GM12878 (cell line): ENCODE results near the gene LRRC8A. TPM values are rescaled to one million over a fixed set of nuclear protein-coding genes. Genes with fewer than 3 reads are reported as not detected.

Experiments used
- ATAC-seq: fragments of 200-7000 bp; cut with Tn5 transposase; 3 replicates; pipeline ENCODE4 v1.9.1; 2020; ENCODE audit warnings: mild to moderate bottlenecking, moderate library complexity
- BruUV-seq: library from RNA; stranded (reverse); fragments of 400-500 nt; replicated peaks from 2 replicates; lab custom pipeline; 2021; lab: Mats Ljungman, UMichigan
- CTCF ChIA-PET: fragments of 300-600 bp; sonication (Branson Sonifier 250); formaldehyde crosslinking; extraction: SDS; loops from one replicate; lab custom pipeline; 2021; ENCODE audit warnings: inconsistent platforms; lab: Yijun Ruan, JAX
- POLR2A ChIA-PET: fragments of 350-600 bp; formaldehyde crosslinking; extraction: SDS; loops from one replicate; lab custom pipeline; 2021; ENCODE audit warnings: inconsistent platforms; lab: Charles Lee
- RAD21 ChIA-PET: fragments of 300-600 bp; sonication (Branson Sonifier 250); formaldehyde crosslinking; loops from one replicate; lab custom pipeline; 2023; ENCODE audit warnings: antibody characterized with exemption; ENCODE audit not compliant: unreplicated experiment; lab: Charles Lee
- SMC1A ChIA-PET: fragments of 300-600 bp; sonication (Branson Sonifier 250); formaldehyde crosslinking; loops from one replicate; lab custom pipeline; 2023; ENCODE audit not compliant: unreplicated experiment, uncharacterized antibody; lab: Charles Lee
- DNase-seq: peaks from one replicate; pipeline ENCODE4 v3.0.0-alpha.2; 2011; ENCODE audit warnings: low read depth, low spot score
- FAIRE-seq: peaks from 3 replicates; lab custom pipeline; 2011; peaks lifted over from hg19 to GRCh38; lab: Jason Lieb, UNC
- H2AFZ ChIP-seq: 2 replicates; pipeline ENCODE4 v1.6.0; 2011; ENCODE audit warnings: low read depth, low read length, control low read depth; ENCODE audit not compliant: control insufficient read depth
- H3K27ac ChIP-seq: 2 replicates; pipeline ENCODE4 v1.5.1; 2011; ENCODE audit warnings: control low read depth; ENCODE audit not compliant: control insufficient read depth, insufficient read depth
- H3K27me3 ChIP-seq, 2 experiments: replicated peaks in 1 of 2; 2 replicates each; pipeline versions ENCODE4 v1.6.0 to v1.6.1; 2011; ENCODE audit warnings: low read length in 1 of 2; ENCODE audit not compliant: control insufficient read depth in 2 of 2, insufficient read depth in 2 of 2
- H3K36me3 ChIP-seq, 2 experiments: 2 replicates each; pipeline ENCODE4 v1.5.1; 2011; ENCODE audit warnings: low read length in 1 of 2; ENCODE audit not compliant: control insufficient read depth in 2 of 2, insufficient read depth in 2 of 2
- H3K4me1 ChIP-seq: 2 replicates; pipeline ENCODE4 v1.6.1; 2011; ENCODE audit warnings: mild to moderate bottlenecking, low read length, moderate library complexity, mixed read lengths; ENCODE audit not compliant: control insufficient read depth, insufficient read depth
- H3K4me2 ChIP-seq: 2 replicates; pipeline ENCODE4 v1.6.0; 2011; ENCODE audit warnings: control low read depth; ENCODE audit not compliant: control insufficient read depth, insufficient read depth
- H3K4me3 ChIP-seq: fragments of 200-600 bp; sonication (generic); 2 replicates; pipeline ENCODE4 v1.5.1; 2016
- H3K79me2 ChIP-seq: 2 replicates; pipeline ENCODE4 v1.6.0; 2011; ENCODE audit warnings: low read length; ENCODE audit not compliant: control insufficient read depth, insufficient read depth
- H3K9ac ChIP-seq: 2 replicates; pipeline ENCODE4 v1.8.0; 2011; ENCODE audit warnings: low read length, control low read depth, mixed read lengths; ENCODE audit not compliant: control insufficient read depth, insufficient read depth
- H3K9me3 ChIP-seq: replicated peaks from 3 replicates; pipeline ENCODE4 v1.5.1; 2011; ENCODE audit warnings: mild to moderate bottlenecking, low read length; ENCODE audit not compliant: control insufficient read depth, insufficient read depth
- H4K20me1 ChIP-seq: 2 replicates; pipeline ENCODE4 v1.6.0; 2011; ENCODE audit not compliant: control insufficient read depth, insufficient read depth
- ATF7 ChIP-seq: fragments of 450-650 bp; IDR thresholded peaks from 2 replicates; pipeline ENCODE4 v1.6.1; 2016; ENCODE audit warnings: low read depth, mild to moderate bottlenecking
- BHLHE40 ChIP-seq, 2 experiments: fragments of 450-650 bp in 1 of 2; IDR thresholded peaks; 2 replicates each; pipeline ENCODE4 v1.6.1; 2011 to 2017; ENCODE audit warnings: low read depth in 2 of 2, borderline replicate concordance in 1 of 2, improper control_type of control experiment in 1 of 2, low read length in 1 of 2, mild to moderate bottlenecking in 1 of 2
- CBX5 ChIP-seq: sonication (generic); IDR thresholded peaks from 2 replicates; pipeline ENCODE4 v1.6.1; 2016; ENCODE audit warnings: low read depth, moderate library complexity, mild to moderate bottlenecking, inconsistent platforms
- EZH2 ChIP-seq: IDR thresholded peaks from 2 replicates; pipeline ENCODE4 v1.6.1; 2012; ENCODE audit warnings: low read depth, mild to moderate bottlenecking, control low read depth, inconsistent platforms, low read length, borderline replicate concordance; ENCODE audit not compliant: control insufficient read depth
- FOXK2 ChIP-seq: fragments of 450-650 bp; IDR thresholded peaks from 2 replicates; pipeline ENCODE4 v1.6.1; 2017; ENCODE audit warnings: mild to moderate bottlenecking, moderate library complexity
- RCOR1 ChIP-seq: conservative IDR thresholded peaks from 2 replicates; pipeline ENCODE4 v1.6.1; 2012; ENCODE audit warnings: low read depth, low read length, improper control_type of control experiment
- SPI1 ChIP-seq: IDR thresholded peaks from 2 replicates; pipeline ENCODE4 v1.6.1; 2011; ENCODE audit warnings: low read depth, mild to moderate bottlenecking, low read length, moderate library complexity, borderline replicate concordance; ENCODE audit not compliant: insufficient read depth
- SREBF1 ChIP-seq: IDR thresholded peaks from 2 replicates; pipeline ENCODE4 v1.6.1; 2012; ENCODE audit warnings: mild to moderate bottlenecking, low read length
- TCF7 ChIP-seq: IDR thresholded peaks from 2 replicates; pipeline ENCODE4 v1.6.1; 2014; ENCODE audit warnings: antibody characterized with exemption, borderline replicate concordance
- ZNF217 ChIP-seq: fragments of 450-650 bp; IDR thresholded peaks from 2 replicates; pipeline ENCODE4 v1.6.1; 2017; ENCODE audit warnings: antibody characterized with exemption, mild to moderate bottlenecking
- ZZZ3 ChIP-seq: IDR thresholded peaks from 2 replicates; pipeline ENCODE4 v1.6.1; 2011; ENCODE audit warnings: low read depth; ENCODE audit not compliant: control insufficient read depth, insufficient read length
- WGBS: methylation state at CpG from one replicate; pipeline ENCODE4 v1.1.6; 2016; ENCODE audit warnings: low lambda C conversion rate; ENCODE audit not compliant: insufficient replicate concordance, insufficient coverage; ENCODE audit errors: missing lambda C conversion rate; 5-methylcytosine and 5-hydroxymethylcytosine counted together
- in situ Hi-C: fragments of 300-500 bp; cut with MboI; formaldehyde crosslinking; loops from 9 replicates; pipeline ENCODE4 v1.14.3; 2018; ENCODE audit warnings: mixed read lengths
- intact Hi-C: fragments of 100-400 bp; cut with micrococcal nuclease; formaldehyde crosslinking; loops from one replicate; pipeline ENCODE4 v1.14.2; 2022; ENCODE audit not compliant: unreplicated experiment
- polyA plus RNA-seq, 11 experiments: library from polyadenylated mRNA; depleted of rRNA in 4 of 11; unstranded in 6 of 11; stranded (reverse) in 5 of 11; fragments of >200 nt; fragmentation: Nextera tagmentation in 4 of 11; fragmentation: Illumina TruSeq in 1 of 11; extraction: Ambion mirVana in 4 of 11; extraction: Trizol in 1 of 11; gene quantifications; 1 replicate in 1 of 11; 2 replicates in 10 of 11; pipeline versions ENCODE4 v1.2.1 to v1.2.3, GENCODE V29; 2011 to 2016; ENCODE audit warnings: inconsistent platforms in 2 of 11, missing spikeins in 2 of 11, low read depth in 1 of 11
- total RNA-seq, 4 experiments: library from RNA; depleted of rRNA in 3 of 4; stranded (reverse); fragments of >200 nt in 3 of 4; fragmentation: Illumina TruSeq in 1 of 4; extraction: Trizol in 1 of 4; gene quantifications; 2 replicates each; pipeline versions ENCODE4 v1.2.1 to v1.2.3, GENCODE V29; 2013 to 2021
- TF ChIP-seq, protein P1 (sequence below): fragments of 450-650 bp; IDR thresholded peaks from 2 replicates; pipeline ENCODE4 v1.6.1; 2017; ENCODE audit warnings: mild to moderate bottlenecking, moderate library complexity
- TF ChIP-seq, protein P2 (sequence below): fragments of 450-650 bp; conservative IDR thresholded peaks from 2 replicates; pipeline ENCODE4 v1.6.1; 2017; ENCODE audit warnings: mild to moderate bottlenecking, moderate library complexity
- TF ChIP-seq, protein P3 (sequence below): fragments of 450-650 bp; IDR thresholded peaks from 2 replicates; pipeline ENCODE4 v1.6.1; 2017; ENCODE audit warnings: borderline replicate concordance
- TF ChIP-seq, protein P4 (sequence below): IDR thresholded peaks from 2 replicates; pipeline ENCODE4 v1.6.1; 2012; ENCODE audit warnings: low read depth, low read length, improper control_type of control experiment

LRRC8A gene
- total and polyA plus RNA-seq, 10 of the 15 experiments (the other 5 are each of a cell fraction or from before 2014, with no cell fraction given): 1.6 to 15.9 (median 9.7) TPM

DNA sequence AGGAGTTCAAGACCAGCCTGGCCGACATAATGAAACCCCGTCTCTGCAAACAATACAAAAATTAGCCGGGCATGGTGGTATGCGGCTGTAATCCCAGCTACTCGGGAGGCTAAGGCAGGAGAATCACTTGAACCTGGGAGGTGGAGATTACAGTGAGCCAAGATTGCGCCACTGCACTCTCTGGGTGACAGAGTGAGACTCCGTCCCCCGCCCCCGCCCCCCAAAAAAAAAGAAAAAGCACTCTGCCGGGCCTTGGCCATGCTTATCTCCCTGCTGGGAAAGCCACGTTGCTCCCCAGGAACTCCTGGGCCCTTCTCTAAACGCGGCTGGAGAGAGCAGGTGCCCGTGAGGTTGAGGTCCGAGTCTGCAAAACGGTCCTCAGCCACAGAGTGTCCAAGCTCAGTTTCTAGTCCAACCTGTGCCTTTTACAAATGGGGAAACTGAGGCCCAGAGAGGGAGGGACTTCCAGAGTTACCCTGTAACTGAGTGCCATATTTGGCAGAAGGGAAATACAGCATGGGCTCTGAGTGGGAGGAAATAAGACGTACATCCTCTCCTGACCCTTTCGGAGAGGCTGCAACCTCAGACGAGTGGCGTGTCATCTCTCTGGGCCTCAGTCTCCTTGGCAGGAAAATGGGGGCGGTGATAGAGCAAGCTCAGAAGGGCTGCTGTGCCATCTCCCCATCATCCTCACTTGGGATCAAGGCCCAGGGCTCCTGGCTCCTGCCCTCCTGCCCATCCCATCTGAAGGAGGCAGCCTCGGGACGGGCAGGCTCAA is 32.3 kb downstream of the LRRC8A start:
- TF ChIP-seq, protein P1, sequence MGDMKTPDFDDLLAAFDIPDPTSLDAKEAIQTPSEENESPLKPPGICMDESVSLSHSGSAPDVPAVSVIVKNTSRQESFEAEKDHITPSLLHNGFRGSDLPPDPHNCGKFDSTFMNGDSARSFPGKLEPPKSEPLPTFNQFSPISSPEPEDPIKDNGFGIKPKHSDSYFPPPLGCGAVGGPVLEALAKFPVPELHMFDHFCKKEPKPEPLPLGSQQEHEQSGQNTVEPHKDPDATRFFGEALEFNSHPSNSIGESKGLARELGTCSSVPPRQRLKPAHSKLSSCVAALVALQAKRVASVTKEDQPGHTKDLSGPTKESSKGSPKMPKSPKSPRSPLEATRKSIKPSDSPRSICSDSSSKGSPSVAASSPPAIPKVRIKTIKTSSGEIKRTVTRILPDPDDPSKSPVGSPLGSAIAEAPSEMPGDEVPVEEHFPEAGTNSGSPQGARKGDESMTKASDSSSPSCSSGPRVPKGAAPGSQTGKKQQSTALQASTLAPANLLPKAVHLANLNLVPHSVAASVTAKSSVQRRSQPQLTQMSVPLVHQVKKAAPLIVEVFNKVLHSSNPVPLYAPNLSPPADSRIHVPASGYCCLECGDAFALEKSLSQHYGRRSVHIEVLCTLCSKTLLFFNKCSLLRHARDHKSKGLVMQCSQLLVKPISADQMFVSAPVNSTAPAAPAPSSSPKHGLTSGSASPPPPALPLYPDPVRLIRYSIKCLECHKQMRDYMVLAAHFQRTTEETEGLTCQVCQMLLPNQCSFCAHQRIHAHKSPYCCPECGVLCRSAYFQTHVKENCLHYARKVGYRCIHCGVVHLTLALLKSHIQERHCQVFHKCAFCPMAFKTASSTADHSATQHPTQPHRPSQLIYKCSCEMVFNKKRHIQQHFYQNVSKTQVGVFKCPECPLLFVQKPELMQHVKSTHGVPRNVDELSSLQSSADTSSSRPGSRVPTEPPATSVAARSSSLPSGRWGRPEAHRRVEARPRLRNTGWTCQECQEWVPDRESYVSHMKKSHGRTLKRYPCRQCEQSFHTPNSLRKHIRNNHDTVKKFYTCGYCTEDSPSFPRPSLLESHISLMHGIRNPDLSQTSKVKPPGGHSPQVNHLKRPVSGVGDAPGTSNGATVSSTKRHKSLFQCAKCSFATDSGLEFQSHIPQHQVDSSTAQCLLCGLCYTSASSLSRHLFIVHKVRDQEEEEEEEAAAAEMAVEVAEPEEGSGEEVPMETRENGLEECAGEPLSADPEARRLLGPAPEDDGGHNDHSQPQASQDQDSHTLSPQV: no peak
- TF ChIP-seq SPI1 (no peak), ZNF217 (no peak), TCF7 (no peak), ATF7 (no peak), RCOR1 (no peak), ZZZ3 (no peak), CBX5 (no peak), SREBF1 (no peak), EZH2 (no peak), FOXK2 (no peak), BHLHE40 (IDR thresholded peaks at IDR 0.05; ENCODE audit: borderline replicate concordance in 1 of 2, low read depth in 2 of 2, low read length in 1 of 2) (no peak)
- TF ChIP-seq, protein P2, sequence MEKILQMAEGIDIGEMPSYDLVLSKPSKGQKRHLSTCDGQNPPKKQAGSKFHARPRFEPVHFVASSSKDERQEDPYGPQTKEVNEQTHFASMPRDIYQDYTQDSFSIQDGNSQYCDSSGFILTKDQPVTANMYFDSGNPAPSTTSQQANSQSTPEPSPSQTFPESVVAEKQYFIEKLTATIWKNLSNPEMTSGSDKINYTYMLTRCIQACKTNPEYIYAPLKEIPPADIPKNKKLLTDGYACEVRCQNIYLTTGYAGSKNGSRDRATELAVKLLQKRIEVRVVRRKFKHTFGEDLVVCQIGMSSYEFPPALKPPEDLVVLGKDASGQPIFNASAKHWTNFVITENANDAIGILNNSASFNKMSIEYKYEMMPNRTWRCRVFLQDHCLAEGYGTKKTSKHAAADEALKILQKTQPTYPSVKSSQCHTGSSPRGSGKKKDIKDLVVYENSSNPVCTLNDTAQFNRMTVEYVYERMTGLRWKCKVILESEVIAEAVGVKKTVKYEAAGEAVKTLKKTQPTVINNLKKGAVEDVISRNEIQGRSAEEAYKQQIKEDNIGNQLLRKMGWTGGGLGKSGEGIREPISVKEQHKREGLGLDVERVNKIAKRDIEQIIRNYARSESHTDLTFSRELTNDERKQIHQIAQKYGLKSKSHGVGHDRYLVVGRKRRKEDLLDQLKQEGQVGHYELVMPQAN: no peak
- TF ChIP-seq, protein P3, sequence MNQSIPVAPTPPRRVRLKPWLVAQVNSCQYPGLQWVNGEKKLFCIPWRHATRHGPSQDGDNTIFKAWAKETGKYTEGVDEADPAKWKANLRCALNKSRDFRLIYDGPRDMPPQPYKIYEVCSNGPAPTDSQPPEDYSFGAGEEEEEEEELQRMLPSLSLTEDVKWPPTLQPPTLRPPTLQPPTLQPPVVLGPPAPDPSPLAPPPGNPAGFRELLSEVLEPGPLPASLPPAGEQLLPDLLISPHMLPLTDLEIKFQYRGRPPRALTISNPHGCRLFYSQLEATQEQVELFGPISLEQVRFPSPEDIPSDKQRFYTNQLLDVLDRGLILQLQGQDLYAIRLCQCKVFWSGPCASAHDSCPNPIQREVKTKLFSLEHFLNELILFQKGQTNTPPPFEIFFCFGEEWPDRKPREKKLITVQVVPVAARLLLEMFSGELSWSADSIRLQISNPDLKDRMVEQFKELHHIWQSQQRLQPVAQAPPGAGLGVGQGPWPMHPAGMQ: no peak
- TF ChIP-seq, protein P4, sequence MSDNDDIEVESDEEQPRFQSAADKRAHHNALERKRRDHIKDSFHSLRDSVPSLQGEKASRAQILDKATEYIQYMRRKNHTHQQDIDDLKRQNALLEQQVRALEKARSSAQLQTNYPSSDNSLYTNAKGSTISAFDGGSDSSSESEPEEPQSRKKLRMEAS: no peak
- POLR2A ChIA-PET: no interaction called here
- peaks cover 3 to 18% of the 10 kb centered on the region in 2 experiments; a peak in 3 of 4 replicates for H3K36me3 ChIP-seq
- intact Hi-C loops: no loop called here
- 89% methylated on average over 23 of the region's 23 CpGs for whole genome bisulfite sequencing
- DNase-seq (no peak), FAIRE-seq (no peak), ATAC-seq (no peak)
- no peak overlapping the region for H3K4me3 ChIP-seq
- SMC1A ChIA-PET: no interaction called here
- no peak overlapping the region for H3K4me2 ChIP-seq
- in situ Hi-C loops: no loop called here
- RAD21 ChIA-PET: no interaction called here
- H3K79me2 ChIP-seq: no peaks in the 10 kb centered on the region
- H4K20me1 ChIP-seq: no peaks in the 10 kb centered on the region
- no peak overlapping the region for H3K9ac ChIP-seq
- CTCF ChIA-PET: no interaction called here
- no peaks in the 10 kb centered on the region for H3K9me3 ChIP-seq
- no peaks in the 10 kb centered on the region for H3K27me3 ChIP-seq
- H3K4me1 ChIP-seq: no peaks in the 10 kb centered on the region
- H2AFZ ChIP-seq: no peak overlapping the region
- no peak overlapping the region for H3K27ac ChIP-seq
- no TSS peak for BruUV-seq
